ENCODE results near the gene SETBP1.

- TF ChIP-seq POLR2A (IDR thresholded peaks at IDR 0.05; ENCODE audit: low read depth, low read length) = no peak
- no peak for TF ChIP-seq POLR2AphosphoS5 (IDR thresholded peaks at IDR 0.05; ENCODE audit: low read depth, low read length)
Measured at GRCh38 chr18:44713435-44713834, 32.7 kb downstream of the SETBP1 start.
